HCT116 (cell line): ENCODE data around the gene SHISA4. TPM values are rescaled to one million over a fixed set of nuclear protein-coding genes. Genes with fewer than 3 reads are reported as not detected.

Source experiments
- ATAC-seq: fragments of 200-7000 bp; cut with Tn5 transposase; 2 replicates; pipeline ENCODE4 v1.9.1; 2020; ENCODE audit warnings: mild to moderate bottlenecking, moderate library complexity
- BruUV-seq: library from RNA; stranded (reverse); fragments of 400-500 nt; replicated peaks from 2 replicates; lab custom pipeline; 2021; lab: Mats Ljungman, UMichigan
- CTCF ChIA-PET: fragments of 300-600 bp; sonication (Branson Sonifier 250); formaldehyde crosslinking; loops from one replicate; lab custom pipeline; 2021; ENCODE audit warnings: antibody characterized with exemption; lab: Charles Lee
- POLR2A ChIA-PET: fragments of 300-600, 350-600 bp; sonication (Branson Sonifier 250); formaldehyde crosslinking; loops from one replicate; lab custom pipeline; 2021; ENCODE audit warnings: antibody characterized with exemption; lab: Charles Lee
- RAD21 ChIA-PET, 2 experiments: fragments of 300-600 bp; sonication (Branson Sonifier 250); formaldehyde crosslinking; loops; one replicate each; lab custom pipeline; 2023; ENCODE audit warnings: low total read pairs in 2 of 2; ENCODE audit not compliant: uncharacterized antibody in 2 of 2, unreplicated experiment in 2 of 2, low non-redundant PET in 1 of 2; lab: Charles Lee
- DNase-seq: peaks from one replicate; pipeline ENCODE4 v3.0.0-alpha.2; 2010; ENCODE audit warnings: low read depth, low spot score
- H2AFZ ChIP-seq: fragments of 200-600 bp; shearing (Covaris generic), sonication (generic); 2 replicates; pipeline ENCODE4 v1.6.1; 2017; ENCODE audit warnings: low read depth, mixed run types, mixed read lengths, antibody characterized with exemption, low read length; ENCODE audit not compliant: poor library complexity, severe bottlenecking
- H3K27ac ChIP-seq: 2 replicates; pipeline ENCODE4 v1.5.1; 2012; ENCODE audit warnings: low read depth, low read length
- H3K27me3 ChIP-seq: fragments of 200-600 bp; sonication (generic); 2 replicates; pipeline ENCODE4 v1.6.1; 2016; ENCODE audit warnings: mixed run types, low read length, mixed read lengths; ENCODE audit not compliant: insufficient read depth
- H3K36me3 ChIP-seq, 2 experiments: fragments of 200-500 bp in 1 of 2; fragments of 200-600 bp in 1 of 2; sonication (Bioruptor generic) in 1 of 2; sonication (generic) in 1 of 2; 2 replicates each; pipeline versions ENCODE4 v1.5.1 to v1.6.1; 2014 to 2016; ENCODE audit warnings: low read length in 2 of 2, inconsistent platforms in 1 of 2, mixed read lengths in 1 of 2, mixed run types in 1 of 2; ENCODE audit not compliant: insufficient read depth in 2 of 2, control insufficient read depth in 1 of 2
- H3K4me1 ChIP-seq, 2 experiments: fragments of 200-600 bp in 1 of 2; sonication (generic) in 1 of 2; 2 replicates each; pipeline versions ENCODE4 v1.5.1 to v1.6.1; 2012 to 2017; ENCODE audit warnings: low read length in 2 of 2, inconsistent platforms in 1 of 2, mild to moderate bottlenecking in 1 of 2, mixed read lengths in 1 of 2, mixed run types in 1 of 2, moderate library complexity in 1 of 2; ENCODE audit not compliant: insufficient read depth in 2 of 2, control insufficient read depth in 1 of 2
- H3K4me2 ChIP-seq: fragments of 200-600 bp; sonication (generic); 2 replicates; pipeline ENCODE4 v1.6.1; 2017; ENCODE audit warnings: mixed run types, low read length, mixed read lengths
- H3K4me3 ChIP-seq, 2 experiments: fragments of 200-600 bp in 1 of 2; sonication (generic) in 1 of 2; replicated peaks in 1 of 2; 2 replicates each; pipeline ENCODE4 v1.5.1; 2011 to 2016; ENCODE audit warnings: low read length in 2 of 2, control low read depth in 1 of 2, low read depth in 1 of 2, mild to moderate bottlenecking in 1 of 2, mixed read lengths in 1 of 2, mixed run types in 1 of 2
- H3K79me2 ChIP-seq: fragments of 200-600 bp; sonication (generic); 2 replicates; pipeline ENCODE4 v1.6.1; 2017; ENCODE audit warnings: mild to moderate bottlenecking, mixed run types, low read length, moderate library complexity, mixed read lengths; ENCODE audit not compliant: insufficient read depth
- H3K9ac ChIP-seq: fragments of 200-600 bp; sonication (generic); 2 replicates; pipeline ENCODE4 v1.6.1; 2016; ENCODE audit warnings: low read length, mixed read lengths
- H3K9me2 ChIP-seq: fragments of 200-600 bp; sonication (generic), shearing (Covaris generic); 2 replicates; pipeline ENCODE4 v1.6.1; 2017; ENCODE audit warnings: mixed run types, mild to moderate bottlenecking, moderate library complexity; ENCODE audit not compliant: insufficient read depth
- H3K9me3 ChIP-seq, 2 experiments: fragments of 200-500 bp in 1 of 2; fragments of 200-600 bp in 1 of 2; sonication (Bioruptor generic) in 1 of 2; sonication (generic) in 1 of 2; 2 replicates each; pipeline ENCODE4 v1.6.1; 2014 to 2017; ENCODE audit warnings: low read length in 2 of 2, mixed read lengths in 2 of 2, inconsistent platforms in 1 of 2, low read depth in 1 of 2, mild to moderate bottlenecking in 1 of 2, mixed run types in 1 of 2, moderate library complexity in 1 of 2; ENCODE audit not compliant: control insufficient read depth in 1 of 2, insufficient read depth in 1 of 2
- H4K20me1 ChIP-seq: fragments of 200-600 bp; sonication (generic), shearing (Covaris generic); 2 replicates; pipeline ENCODE4 v1.6.1; 2017; ENCODE audit warnings: mixed run types, mild to moderate bottlenecking, moderate library complexity; ENCODE audit not compliant: insufficient read depth
- POLR2A ChIP-seq: IDR thresholded peaks from 2 replicates; pipeline ENCODE4 v1.7.0; 2011; ENCODE audit warnings: borderline replicate concordance; ENCODE audit not compliant: insufficient read depth, insufficient read length; ENCODE audit errors: extremely low read depth
- POLR2AphosphoS5 ChIP-seq: IDR thresholded peaks from 2 replicates; pipeline ENCODE4 v1.6.1; 2011; ENCODE audit warnings: mild to moderate bottlenecking, low read depth, low read length, moderate library complexity
- RAD21 ChIP-seq: IDR thresholded peaks from 2 replicates; pipeline ENCODE4 v1.6.1; 2012; ENCODE audit warnings: low read depth, mild to moderate bottlenecking
- REST ChIP-seq: IDR thresholded peaks from 2 replicates; pipeline ENCODE4 v1.6.1; 2012; ENCODE audit warnings: low read depth
- SP1 ChIP-seq: IDR thresholded peaks from 2 replicates; pipeline ENCODE4 v1.6.1; 2012; ENCODE audit warnings: low read depth
- TCF7L2 ChIP-seq: IDR thresholded peaks from 2 replicates; pipeline ENCODE4 v1.7.0; 2011; ENCODE audit warnings: borderline replicate concordance, inconsistent platforms; ENCODE audit not compliant: insufficient read depth, insufficient read length; ENCODE audit errors: extremely low read depth
- ZBTB33 ChIP-seq: IDR thresholded peaks from 2 replicates; pipeline ENCODE4 v1.6.1; 2011; ENCODE audit warnings: mild to moderate bottlenecking, low read length, moderate library complexity; ENCODE audit not compliant: insufficient replicate concordance; ENCODE audit errors: extremely low read depth
- ZFX ChIP-seq: fragments of 450-650 bp; IDR thresholded peaks from 2 replicates; pipeline ENCODE4 v1.6.1; 2017
- ZNF274 ChIP-seq: fragments of 200-500 bp; sonication (Bioruptor generic); IDR thresholded peaks from 2 replicates; pipeline ENCODE4 v1.6.1; 2014; ENCODE audit warnings: mild to moderate bottlenecking, low read depth, low read length, inconsistent platforms
- intact Hi-C: fragments of 100-400 bp; cut with micrococcal nuclease; formaldehyde crosslinking; loops from 2 replicates; pipeline ENCODE4 v1.10.0; 2022
- total RNA-seq: library from RNA; stranded (reverse); gene quantifications from one replicate; pipeline ENCODE4 v1.2.1, GENCODE V29; 2021; ENCODE audit not compliant: unreplicated experiment
- TF ChIP-seq, protein P1 (sequence below), 3 experiments: fragments of 200-600 bp in 1 of 3; sonication (generic) in 1 of 3; IDR thresholded peaks in 2 of 3; conservative IDR thresholded peaks in 1 of 3; 2 replicates each; pipeline ENCODE4 v1.5.1; 2012 to 2017; ENCODE audit warnings: low read depth in 2 of 3, low read length in 2 of 3, antibody characterized with exemption in 1 of 3, borderline replicate concordance in 1 of 3, control low read depth in 1 of 3, mild to moderate bottlenecking in 1 of 3, mixed read lengths in 1 of 3, mixed run types in 1 of 3, moderate library complexity in 1 of 3; ENCODE audit not compliant: insufficient read depth in 1 of 3

The SHISA4 gene
- total RNA-seq, 1 experiment from 2014 or later, result 15.2 TPM

DNA sequence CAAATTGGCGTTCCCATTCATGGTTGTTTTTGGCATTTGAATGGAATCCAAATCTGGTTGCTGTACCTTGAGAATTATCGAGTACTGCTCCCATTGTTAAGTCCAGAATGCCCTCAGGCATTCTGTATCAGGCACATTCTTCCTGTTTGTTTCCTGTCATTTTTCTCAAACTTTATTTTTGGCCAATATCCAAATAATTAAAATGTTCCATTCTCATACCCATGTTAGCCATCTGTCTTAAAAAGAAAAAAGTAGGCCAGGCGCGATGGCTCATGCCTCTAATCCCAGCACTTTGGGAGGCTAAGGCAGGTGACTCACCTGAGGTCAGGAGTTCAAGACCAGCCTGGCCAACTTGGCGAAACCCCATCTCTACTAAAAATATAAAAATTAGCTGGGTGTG lies 29.3 kb upstream of the SHISA4 start:
- no TSS peak for BruUV-seq

More for the DNA sequence above, 29.3 kb upstream of the SHISA4 start:
- Histone ChIP-seq H3K4me3 (no peak overlapping the region), H3K36me3 (peaks cover 46 to 61% of the 10 kb centered on the region in 2 experiments), H3K27ac (no peak overlapping the region; the same call in 1 of the 2 replicates), H3K79me2 (no peaks in the 10 kb centered on the region; the same call in none of the 2 replicates), H3K4me1 (peaks cover 3 to 20% of the 10 kb centered on the region in 2 experiments; a peak in 3 of 4 replicates), H2AFZ (no peak overlapping the region), H3K9me3 (no peaks in the 10 kb centered on the region), H3K9me2 (no peaks in the 10 kb centered on the region), H3K9ac (no peak overlapping the region), H3K4me2 (peak overlapping the region; percentile 35), H4K20me1 (no peaks in the 10 kb centered on the region), H3K27me3 (no peaks in the 10 kb centered on the region)
- POLR2A ChIA-PET, result no interaction called here
- CTCF ChIA-PET, result interaction anchor here (1.8 kb wide), 1 partner anchor 18 kb away, joined by 6 read pairs; no protein-coding TSS in a partner anchor
- peak; percentile 63 for ATAC-seq
- intact Hi-C loops, result no loop called here
- RAD21 ChIA-PET, result no interaction called here
- TF ChIP-seq REST, result no peak
- no peak for TF ChIP-seq ZNF274
- TF ChIP-seq RAD21, result no peak
- TF ChIP-seq SP1, result no peak
- no peak for TF ChIP-seq ZFX
- no peak for TF ChIP-seq POLR2A
- TF ChIP-seq, protein P1, sequence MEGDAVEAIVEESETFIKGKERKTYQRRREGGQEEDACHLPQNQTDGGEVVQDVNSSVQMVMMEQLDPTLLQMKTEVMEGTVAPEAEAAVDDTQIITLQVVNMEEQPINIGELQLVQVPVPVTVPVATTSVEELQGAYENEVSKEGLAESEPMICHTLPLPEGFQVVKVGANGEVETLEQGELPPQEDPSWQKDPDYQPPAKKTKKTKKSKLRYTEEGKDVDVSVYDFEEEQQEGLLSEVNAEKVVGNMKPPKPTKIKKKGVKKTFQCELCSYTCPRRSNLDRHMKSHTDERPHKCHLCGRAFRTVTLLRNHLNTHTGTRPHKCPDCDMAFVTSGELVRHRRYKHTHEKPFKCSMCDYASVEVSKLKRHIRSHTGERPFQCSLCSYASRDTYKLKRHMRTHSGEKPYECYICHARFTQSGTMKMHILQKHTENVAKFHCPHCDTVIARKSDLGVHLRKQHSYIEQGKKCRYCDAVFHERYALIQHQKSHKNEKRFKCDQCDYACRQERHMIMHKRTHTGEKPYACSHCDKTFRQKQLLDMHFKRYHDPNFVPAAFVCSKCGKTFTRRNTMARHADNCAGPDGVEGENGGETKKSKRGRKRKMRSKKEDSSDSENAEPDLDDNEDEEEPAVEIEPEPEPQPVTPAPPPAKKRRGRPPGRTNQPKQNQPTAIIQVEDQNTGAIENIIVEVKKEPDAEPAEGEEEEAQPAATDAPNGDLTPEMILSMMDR (IDR thresholded peaks at IDR 0.05 in 2 of 3, conservative IDR thresholded peaks at IDR 0.05 in 1 of 3; ENCODE audit: borderline replicate concordance in 1 of 3, insufficient read depth in 1 of 3, low read depth in 2 of 3, low read length in 2 of 3), result no peak
- no peak for TF ChIP-seq TCF7L2
- TF ChIP-seq ZBTB33, result no peak
- no peak for TF ChIP-seq POLR2AphosphoS5
- DNase-seq, result no peak
